BJ (cell line): ENCODE data around the gene TMEM178A. TPM values are rescaled to one million over a fixed set of nuclear protein-coding genes. Genes with fewer than 3 reads are reported as not detected.

Source experiments
- CTCF ChIA-PET: fragments of 350-600 bp; formaldehyde crosslinking; extraction: SDS; loops from one replicate; lab custom pipeline; 2021; ENCODE audit warnings: antibody characterized with exemption, inconsistent platforms; lab: Yijun Ruan, JAX
- POLR2A ChIA-PET: fragments of 300-600 bp; sonication (Branson Sonifier 250); formaldehyde crosslinking; extraction: SDS; loops from one replicate; lab custom pipeline; 2021; ENCODE audit warnings: antibody characterized with exemption; lab: Charles Lee
- DNase-seq: peaks from one replicate; pipeline ENCODE4 v3.0.0-alpha.2; 2011; ENCODE audit warnings: low read depth
- H3K27me3 ChIP-seq: 2 replicates; pipeline ENCODE4 v1.6.0; 2011; ENCODE audit warnings: low read length; ENCODE audit not compliant: control insufficient read depth, insufficient read depth
- H3K36me3 ChIP-seq: 2 replicates; pipeline ENCODE4 v1.5.1; 2011; ENCODE audit warnings: low read length; ENCODE audit not compliant: control insufficient read depth, insufficient read depth
- H3K4me3 ChIP-seq: 2 replicates; pipeline ENCODE4 v1.5.1; 2011; ENCODE audit warnings: low read depth, mild to moderate bottlenecking, control low read depth, low read length
- polyA plus RNA-seq: library from polyadenylated mRNA; depleted of rRNA; stranded (reverse); fragments of >200 nt; gene quantifications from 2 replicates; pipeline ENCODE4 v1.2.3, GENCODE V29; 2011
- TF ChIP-seq, protein P1 (sequence below): IDR thresholded peaks from 2 replicates; pipeline ENCODE4 v1.5.1; 2011; ENCODE audit warnings: low read depth, mild to moderate bottlenecking, control low read depth, inconsistent platforms, low read length, moderate library complexity; ENCODE audit not compliant: insufficient read depth

TMEM178A gene
- polyA plus RNA-seq, 1 experiment = 2.0 TPM

- no peaks in the 10 kb centered on the region for H3K27me3 ChIP-seq
These were observed 8.3 kb upstream of the TMEM178A start for GRCh38 chr2:39657287-39657937.

GRCh38 chr2:39658371-39658770 lies 7.3 kb upstream of the TMEM178A start:
- TF ChIP-seq, protein P1, sequence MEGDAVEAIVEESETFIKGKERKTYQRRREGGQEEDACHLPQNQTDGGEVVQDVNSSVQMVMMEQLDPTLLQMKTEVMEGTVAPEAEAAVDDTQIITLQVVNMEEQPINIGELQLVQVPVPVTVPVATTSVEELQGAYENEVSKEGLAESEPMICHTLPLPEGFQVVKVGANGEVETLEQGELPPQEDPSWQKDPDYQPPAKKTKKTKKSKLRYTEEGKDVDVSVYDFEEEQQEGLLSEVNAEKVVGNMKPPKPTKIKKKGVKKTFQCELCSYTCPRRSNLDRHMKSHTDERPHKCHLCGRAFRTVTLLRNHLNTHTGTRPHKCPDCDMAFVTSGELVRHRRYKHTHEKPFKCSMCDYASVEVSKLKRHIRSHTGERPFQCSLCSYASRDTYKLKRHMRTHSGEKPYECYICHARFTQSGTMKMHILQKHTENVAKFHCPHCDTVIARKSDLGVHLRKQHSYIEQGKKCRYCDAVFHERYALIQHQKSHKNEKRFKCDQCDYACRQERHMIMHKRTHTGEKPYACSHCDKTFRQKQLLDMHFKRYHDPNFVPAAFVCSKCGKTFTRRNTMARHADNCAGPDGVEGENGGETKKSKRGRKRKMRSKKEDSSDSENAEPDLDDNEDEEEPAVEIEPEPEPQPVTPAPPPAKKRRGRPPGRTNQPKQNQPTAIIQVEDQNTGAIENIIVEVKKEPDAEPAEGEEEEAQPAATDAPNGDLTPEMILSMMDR = no peak
- Histone ChIP-seq H3K4me3 (no peak overlapping the region), H3K27me3 (no peaks in the 10 kb centered on the region), H3K36me3 (no peaks in the 10 kb centered on the region)
- CTCF ChIA-PET = interaction anchor here (0.9 kb wide), 1 partner anchor 38 kb away, joined by 3 read pairs; no protein-coding TSS in a partner anchor
- no peak for DNase-seq
- POLR2A ChIA-PET = interaction anchor here (0.6 kb wide), 1 partner anchor 850 kb away, joined by 3 read pairs; no protein-coding TSS in a partner anchor

More at GRCh38 chr2:39657287-39657937, 8.3 kb upstream of the TMEM178A start:
- CTCF ChIA-PET = interaction anchor here (0.9 kb wide), 1 partner anchor 39 kb away, joined by 3 read pairs; no protein-coding TSS in a partner anchor
- POLR2A ChIA-PET = interaction anchor here (0.6 kb wide), 2 partner anchors 177 to 851 kb away, joined by 3 read pairs; no protein-coding TSS in a partner anchor
- Histone ChIP-seq H3K36me3 (no peaks in the 10 kb centered on the region), H3K4me3 (no peak overlapping the region)
- no peak for DNase-seq
- TF ChIP-seq, protein P1 = no peak

GRCh38 chr2:39659765-39660611 lies 5.7 kb upstream of the TMEM178A start:
- ChIA-PET CTCF (interaction anchor here (0.7 kb wide), 1 partner anchor 205 kb away, joined by 5 read pairs; no protein-coding TSS in a partner anchor), POLR2A (no interaction called here)
- TF ChIP-seq, protein P1 = no peak
- peaks cover 7% of the 10 kb centered on the region for H3K27me3 ChIP-seq
- DNase-seq = no peak
- no peak overlapping the region for H3K4me3 ChIP-seq
- H3K36me3 ChIP-seq = no peaks in the 10 kb centered on the region

- no peaks in the 10 kb centered on the region for H3K36me3 ChIP-seq
- CTCF ChIA-PET = interaction anchor here (0.7 kb wide), 1 partner anchor 204 kb away, joined by 5 read pairs; no protein-coding TSS in a partner anchor
- POLR2A ChIA-PET = no interaction called here
These were observed 5.0 kb upstream of the TMEM178A start for GRCh38 chr2:39660612-39661236.

More at GRCh38 chr2:39660612-39661236, 5.0 kb upstream of the TMEM178A start:
- H3K4me3 ChIP-seq = no peak overlapping the region
- TF ChIP-seq, protein P1 = no peak
- DNase-seq = no peak
- H3K27me3 ChIP-seq = peaks cover 9% of the 10 kb centered on the region
